A549 (cell line): ENCODE data around the gene RAD51B. TPM values are rescaled to one million over a fixed set of nuclear protein-coding genes. Genes with fewer than 3 reads are reported as not detected.

Experiments used
- ATAC-seq, 2 experiments: fragments of 200-7000 bp in 1 of 2; fragments of >200 bp in 1 of 2; cut with Nextera tagmentation in 1 of 2; cut with Tn5 transposase in 1 of 2; 3 replicates each; pipeline versions ENCODE4 v1.8.0 to v1.9.1; 2018 to 2020; ENCODE audit warnings: mild to moderate bottlenecking in 1 of 2, moderate library complexity in 1 of 2
- CTCF ChIA-PET: fragments of 300-600 bp; sonication (Branson Sonifier 250); formaldehyde crosslinking; extraction: SDS; loops from one replicate; lab custom pipeline; 2021; ENCODE audit warnings: antibody characterized with exemption, inconsistent platforms; lab: Yijun Ruan, JAX
- POLR2A ChIA-PET: fragments of 350-600 bp; formaldehyde crosslinking; extraction: SDS; loops from one replicate; lab custom pipeline; 2021; ENCODE audit warnings: antibody characterized with exemption, inconsistent platforms; lab: Yijun Ruan, JAX
- DNase-seq, 2 experiments: peaks; one replicate each; pipeline versions ENCODE4 v3.0.0 to v3.0.0-alpha.2; 2011 to 2016; ENCODE audit warnings: low read depth in 1 of 2, low spot score in 1 of 2
- FAIRE-seq: peaks from 2 replicates; lab custom pipeline; 2011; peaks lifted over from hg19 to GRCh38; lab: Jason Lieb, UNC
- H3K27ac ChIP-seq, 2 experiments: fragments of >200 bp; sonication (Bioruptor Twin); formaldehyde crosslinking; 3 replicates each; pipeline ENCODE4 v1.5.1; 2016 to 2017
- H3K4me1 ChIP-seq: fragments of >200 bp; sonication (Bioruptor Twin); formaldehyde crosslinking; 3 replicates; pipeline ENCODE4 v1.6.1; 2016
- H3K4me2 ChIP-seq: fragments of >200 bp; sonication (Bioruptor Twin); formaldehyde crosslinking; 3 replicates; pipeline ENCODE4 v1.6.1; 2016
- H3K4me3 ChIP-seq: fragments of >200 bp; sonication (Bioruptor Twin); formaldehyde crosslinking; 3 replicates; pipeline ENCODE4 v1.5.1; 2016
- H3K9me3 ChIP-seq: fragments of >200 bp; sonication (Bioruptor Twin); formaldehyde crosslinking; 3 replicates; pipeline ENCODE4 v1.6.1; 2016
- CEBPB ChIP-seq, 2 experiments: fragments of >200 bp in 1 of 2; sonication (Bioruptor Twin) in 1 of 2; formaldehyde crosslinking in 1 of 2; IDR thresholded peaks; 2 replicates each; pipeline ENCODE4 v1.6.1; 2012 to 2016
- CHD4 ChIP-seq: fragments of 200-600 bp; sonication (generic); IDR thresholded peaks from 2 replicates; pipeline ENCODE4 v1.6.1; 2016; ENCODE audit warnings: antibody characterized with exemption, mild to moderate bottlenecking, borderline replicate concordance
- EHMT2 ChIP-seq: fragments of 200-600 bp; sonication (generic); IDR thresholded peaks from 2 replicates; pipeline ENCODE4 v1.6.1; 2016; ENCODE audit warnings: antibody characterized with exemption, low read depth, mild to moderate bottlenecking, moderate library complexity
- EP300 ChIP-seq, 2 experiments: fragments of >200 bp; sonication (Bioruptor Twin); formaldehyde crosslinking; IDR thresholded peaks; 2 replicates in 1 of 2; 3 replicates in 1 of 2; pipeline ENCODE4 v1.6.1; 2016 to 2017
- HDAC2 ChIP-seq: fragments of 200-600 bp; sonication (generic); IDR thresholded peaks from 2 replicates; pipeline ENCODE4 v1.6.1; 2016
- HOXB5 ChIP-seq: fragments of 250-450 bp; sonication (Bioruptor Pico); IDR thresholded peaks from 2 replicates; pipeline ENCODE4 v1.5.0; 2020; ENCODE audit warnings: mild to moderate bottlenecking, moderate library complexity
- JUNB ChIP-seq: fragments of >200 bp; sonication (Bioruptor Twin); formaldehyde crosslinking; IDR thresholded peaks from 2 replicates; pipeline ENCODE4 v1.6.1; 2016
- KDM1A ChIP-seq: fragments of 200-600 bp; sonication (generic); IDR thresholded peaks from 2 replicates; pipeline ENCODE4 v1.6.1; 2016; ENCODE audit warnings: low read depth, mild to moderate bottlenecking
- MAFK ChIP-seq: fragments of 450-650 bp; IDR thresholded peaks from 2 replicates; pipeline ENCODE4 v1.6.1; 2014; ENCODE audit not compliant: partially characterized antibody
- MAZ ChIP-seq: fragments of 150-350 bp; IDR thresholded peaks from 2 replicates; pipeline ENCODE4 v1.6.1; 2014; ENCODE audit warnings: antibody characterized with exemption, low read depth, low read length, borderline replicate concordance
- PHF8 ChIP-seq: fragments of 200-600 bp; sonication (generic); IDR thresholded peaks from 2 replicates; pipeline ENCODE4 v1.6.1; 2016; ENCODE audit warnings: low read depth, mild to moderate bottlenecking, antibody characterized with exemption, moderate library complexity, borderline replicate concordance
- RCOR1 ChIP-seq: fragments of 150-350 bp; IDR thresholded peaks from 2 replicates; pipeline ENCODE4 v1.6.1; 2014; ENCODE audit warnings: antibody characterized with exemption, low read length, low read depth
- SMC3 ChIP-seq: fragments of >200 bp; sonication (Bioruptor Twin); formaldehyde crosslinking; IDR thresholded peaks from 3 replicates; pipeline ENCODE4 v1.6.1; 2018; ENCODE audit warnings: inconsistent platforms
- TP53 ChIP-seq: fragments of 250-450 bp; sonication (Bioruptor Pico); IDR thresholded peaks from 2 replicates; pipeline ENCODE4 v1.5.0; 2021; ENCODE audit warnings: mild to moderate bottlenecking, moderate library complexity
- ZFP36 ChIP-seq: fragments of 450-650 bp; IDR thresholded peaks from 2 replicates; pipeline ENCODE4 v1.6.1; 2014; ENCODE audit warnings: borderline replicate concordance; ENCODE audit not compliant: partially characterized antibody
- WGBS: methylation state at CpG from one replicate; pipeline ENCODE4 v1.1.6; 2017; ENCODE audit errors: missing lambda C conversion rate; 5-methylcytosine and 5-hydroxymethylcytosine counted together
- polyA plus RNA-seq, 4 experiments: library from polyadenylated mRNA; depleted of rRNA in 3 of 4; stranded (reverse); fragments of >200 nt; fragmentation: RNase III in 1 of 4; extraction: RNeasy Plus Mini Kit Qiagen cat#74134 plus additional on column Dnase treatment in 1 of 4; gene quantifications; 2 replicates in 3 of 4; 3 replicates in 1 of 4; pipeline ENCODE4 v1.2.3, GENCODE V29; 2011 to 2017
- TF ChIP-seq, protein P1 (sequence below): fragments of >200 bp; sonication (Bioruptor Twin); formaldehyde crosslinking; IDR thresholded peaks from 2 replicates; pipeline ENCODE4 v1.6.1; 2016
- TF ChIP-seq, protein P2 (sequence below): fragments of >200 bp; sonication (Bioruptor Twin); formaldehyde crosslinking; IDR thresholded peaks from 3 replicates; pipeline ENCODE4 v1.5.1; 2016
- TF ChIP-seq, protein P3 (sequence below): fragments of 250-450 bp; sonication (Bioruptor Pico); IDR thresholded peaks from 2 replicates; pipeline ENCODE4 v1.5.0; 2021; ENCODE audit warnings: mild to moderate bottlenecking, moderate library complexity, borderline replicate concordance
- TF ChIP-seq, protein P4 (sequence below): fragments of 250-450 bp; sonication (Bioruptor Pico); IDR thresholded peaks from 2 replicates; pipeline ENCODE4 v1.5.0; 2020; ENCODE audit warnings: low read depth, mild to moderate bottlenecking, moderate library complexity

RAD51B gene
- polyA plus RNA-seq, 2 of the 4 experiments (the other 2 are of a cell fraction): 7.2 to 10.8 TPM

DNA sequence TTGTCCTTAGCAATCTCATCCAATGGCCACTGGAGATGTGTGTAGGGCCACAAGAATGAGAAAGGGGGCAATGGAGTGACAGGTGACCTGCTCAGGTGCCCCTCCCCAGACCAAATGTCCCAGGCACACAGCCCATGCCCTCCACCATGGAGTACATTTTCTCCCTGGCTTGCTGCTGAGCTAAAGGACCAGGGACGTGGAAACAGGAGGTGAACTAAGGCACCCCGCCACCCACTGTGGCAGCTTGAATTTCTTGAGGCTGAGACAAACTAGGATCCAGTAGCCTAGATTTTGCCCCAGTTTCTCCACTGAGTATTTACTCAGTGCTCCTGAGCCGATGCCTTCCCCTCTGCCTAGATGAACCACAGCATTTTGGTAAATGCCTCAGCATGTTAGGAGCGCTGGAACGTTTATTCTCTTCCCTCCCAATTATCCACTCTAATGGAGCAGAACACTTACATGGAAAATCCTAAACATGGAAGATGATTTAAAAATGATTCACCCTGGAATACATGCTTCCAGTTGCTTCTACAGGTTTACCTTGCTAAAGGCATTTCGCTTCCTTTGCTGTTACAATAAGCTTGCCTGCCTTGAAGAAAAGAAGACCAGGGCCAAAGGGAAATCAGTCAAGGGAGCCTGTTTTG is 775.3 kb downstream of the RAD51B start:
- Histone ChIP-seq H3K4me3 (no peak overlapping the region), H3K4me1 (peaks cover 36% of the 10 kb centered on the region), H3K9me3 (no peaks in the 10 kb centered on the region), H3K4me2 (no peak overlapping the region), H3K27ac (peak overlapping the region; percentile 42 to 75)
- ChIA-PET POLR2A (interaction anchor here (1.2 kb wide), 1 partner anchor 198 kb away, joined by 3 read pairs; the partner anchor contains the start of gene ZFP36L1), CTCF (no interaction called here)
- TF ChIP-seq EP300 (IDR thresholded peaks at IDR 0.05) (no peak), MAFK (no peak), PHF8 (no peak), HOXB5 (CRISPR knock-in tag) (no peak), TP53 (no peak), JUNB (no peak)
- ATAC-seq (no peak), DNase-seq (no peak), FAIRE-seq (no peak)
- 97% methylated on average over 6 of the region's 6 CpGs for WGBS

DNA sequence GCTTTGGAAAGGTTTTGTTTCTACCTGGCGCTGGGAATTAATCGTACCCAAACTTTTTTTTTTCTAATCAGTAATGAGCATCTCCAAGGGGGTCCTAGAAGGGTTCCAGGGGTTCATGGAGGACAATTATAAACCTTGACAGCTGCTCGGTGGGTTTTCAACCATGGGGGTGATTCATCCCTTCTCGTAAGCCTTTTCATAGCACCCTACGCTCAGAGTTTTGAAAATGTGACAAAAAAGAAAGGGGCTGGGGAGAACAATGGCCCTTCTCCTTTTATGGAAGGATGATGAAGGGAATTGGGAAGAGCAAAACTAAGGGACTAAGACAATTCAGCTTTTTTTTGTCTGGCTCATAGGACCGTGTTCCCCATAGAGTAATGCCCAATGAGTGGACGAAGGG is 776.6 kb downstream of the RAD51B start:
- peaks cover 40% of the 10 kb centered on the region for H3K4me1 ChIP-seq
- no peaks in the 10 kb centered on the region for H3K9me3 ChIP-seq
- DNase-seq (no peak), FAIRE-seq (no peak), ATAC-seq (no peak)
- TF ChIP-seq KDM1A (no peak), EHMT2 (no peak), RCOR1 (no peak), HOXB5 (CRISPR knock-in tag) (no peak), SMC3 (no peak), CEBPB (IDR thresholded peaks at IDR 0.05) (no peak)
- TF ChIP-seq, protein P1, sequence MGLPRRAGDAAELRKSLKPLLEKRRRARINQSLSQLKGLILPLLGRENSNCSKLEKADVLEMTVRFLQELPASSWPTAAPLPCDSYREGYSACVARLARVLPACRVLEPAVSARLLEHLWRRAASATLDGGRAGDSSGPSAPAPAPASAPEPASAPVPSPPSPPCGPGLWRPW: no peak
- H3K27ac ChIP-seq: peak overlapping the region; percentile 94 to 99; a peak in 5 of 6 replicates
- 83% methylated on average over 7 of the region's 7 CpGs for WGBS
- ChIA-PET POLR2A (interaction anchor here (0.7 kb wide), 1 partner anchor 197 kb away, joined by 4 read pairs; the partner anchor contains the start of gene ZFP36L1), CTCF (interaction anchor here (1.1 to 3.8 kb wide), 2 partner anchors 8 to 16 kb away, joined by 4 to 13 read pairs; no protein-coding TSS in a partner anchor)
- H3K4me2 ChIP-seq: no peak overlapping the region
- no peak overlapping the region for H3K4me3 ChIP-seq

DNA sequence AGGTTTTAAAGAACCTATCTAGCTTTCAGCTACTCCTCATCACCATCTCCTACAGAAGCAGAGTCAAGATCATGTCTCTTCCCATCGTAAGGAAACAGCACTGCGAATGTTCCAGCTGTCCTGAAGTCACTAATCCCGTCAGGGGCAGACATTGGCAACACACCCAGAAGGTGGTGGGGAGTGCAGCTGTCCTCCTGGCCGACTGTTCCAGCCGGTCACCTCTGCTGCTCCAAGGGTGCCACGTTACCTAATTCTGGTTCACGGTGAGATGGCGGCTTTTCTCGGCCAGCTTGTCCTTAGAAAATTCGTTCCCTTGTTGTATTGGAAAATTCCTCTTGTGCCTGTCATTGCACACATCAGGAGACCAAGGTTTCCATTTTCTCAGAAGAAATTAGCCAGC is 777.1 kb downstream of the RAD51B start:
- 87% methylated on average over 10 of the region's 10 CpGs for WGBS
- CTCF ChIA-PET: interaction anchor here (1.0 to 3.8 kb wide), 3 partner anchors 9 to 59 kb away, joined by 3 to 13 read pairs (median 4); no protein-coding TSS in a partner anchor
- peaks cover 40% of the 10 kb centered on the region for H3K4me1 ChIP-seq

More for the DNA sequence above, 777.1 kb downstream of the RAD51B start:
- DNase-seq (no peak), FAIRE-seq (no peak), ATAC-seq (no peak)
- TF ChIP-seq MAZ (no peak), ZFP36 (no peak), HOXB5 (CRISPR knock-in tag) (no peak), CHD4 (no peak), EP300 (IDR thresholded peaks at IDR 0.05) (no peak), HDAC2 (no peak)
- TF ChIP-seq, protein P2, sequence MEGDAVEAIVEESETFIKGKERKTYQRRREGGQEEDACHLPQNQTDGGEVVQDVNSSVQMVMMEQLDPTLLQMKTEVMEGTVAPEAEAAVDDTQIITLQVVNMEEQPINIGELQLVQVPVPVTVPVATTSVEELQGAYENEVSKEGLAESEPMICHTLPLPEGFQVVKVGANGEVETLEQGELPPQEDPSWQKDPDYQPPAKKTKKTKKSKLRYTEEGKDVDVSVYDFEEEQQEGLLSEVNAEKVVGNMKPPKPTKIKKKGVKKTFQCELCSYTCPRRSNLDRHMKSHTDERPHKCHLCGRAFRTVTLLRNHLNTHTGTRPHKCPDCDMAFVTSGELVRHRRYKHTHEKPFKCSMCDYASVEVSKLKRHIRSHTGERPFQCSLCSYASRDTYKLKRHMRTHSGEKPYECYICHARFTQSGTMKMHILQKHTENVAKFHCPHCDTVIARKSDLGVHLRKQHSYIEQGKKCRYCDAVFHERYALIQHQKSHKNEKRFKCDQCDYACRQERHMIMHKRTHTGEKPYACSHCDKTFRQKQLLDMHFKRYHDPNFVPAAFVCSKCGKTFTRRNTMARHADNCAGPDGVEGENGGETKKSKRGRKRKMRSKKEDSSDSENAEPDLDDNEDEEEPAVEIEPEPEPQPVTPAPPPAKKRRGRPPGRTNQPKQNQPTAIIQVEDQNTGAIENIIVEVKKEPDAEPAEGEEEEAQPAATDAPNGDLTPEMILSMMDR: no peak
- TF ChIP-seq, protein P3, sequence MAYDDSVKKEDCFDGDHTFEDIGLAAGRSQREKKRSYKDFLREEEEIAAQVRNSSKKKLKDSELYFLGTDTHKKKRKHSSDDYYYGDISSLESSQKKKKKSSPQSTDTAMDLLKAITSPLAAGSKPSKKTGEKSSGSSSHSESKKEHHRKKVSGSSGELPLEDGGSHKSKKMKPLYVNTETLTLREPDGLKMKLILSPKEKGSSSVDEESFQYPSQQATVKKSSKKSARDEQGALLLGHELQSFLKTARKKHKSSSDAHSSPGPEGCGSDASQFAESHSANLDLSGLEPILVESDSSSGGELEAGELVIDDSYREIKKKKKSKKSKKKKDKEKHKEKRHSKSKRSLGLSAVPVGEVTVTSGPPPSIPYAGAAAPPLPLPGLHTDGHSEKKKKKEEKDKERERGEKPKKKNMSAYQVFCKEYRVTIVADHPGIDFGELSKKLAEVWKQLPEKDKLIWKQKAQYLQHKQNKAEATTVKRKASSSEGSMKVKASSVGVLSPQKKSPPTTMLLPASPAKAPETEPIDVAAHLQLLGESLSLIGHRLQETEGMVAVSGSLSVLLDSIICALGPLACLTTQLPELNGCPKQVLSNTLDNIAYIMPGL (CRISPR knock-in tag): no peak
- TF ChIP-seq, protein P4, sequence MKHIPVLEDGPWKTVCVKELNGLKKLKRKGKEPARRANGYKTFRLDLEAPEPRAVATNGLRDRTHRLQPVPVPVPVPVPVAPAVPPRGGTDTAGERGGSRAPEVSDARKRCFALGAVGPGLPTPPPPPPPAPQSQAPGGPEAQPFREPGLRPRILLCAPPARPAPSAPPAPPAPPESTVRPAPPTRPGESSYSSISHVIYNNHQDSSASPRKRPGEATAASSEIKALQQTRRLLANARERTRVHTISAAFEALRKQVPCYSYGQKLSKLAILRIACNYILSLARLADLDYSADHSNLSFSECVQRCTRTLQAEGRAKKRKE (CRISPR knock-in tag): no peak
- Histone ChIP-seq H3K27ac (peak overlapping the region; percentile 94 to 99), H3K4me3 (no peak overlapping the region), H3K4me2 (no peak overlapping the region), H3K9me3 (no peaks in the 10 kb centered on the region)
- POLR2A ChIA-PET: interaction anchor here (0.7 kb wide), 1 partner anchor 196 kb away, joined by 4 read pairs; the partner anchor contains the start of gene ZFP36L1
